A673 (cell line): Measurements from ENCODE around the gene ORC1. TPM values are rescaled to one million over a fixed set of nuclear protein-coding genes. Genes with fewer than 3 reads are reported as not detected.

Experiments
- BruUV-seq: library from RNA; stranded (reverse); fragments of 400-500 nt; replicated peaks from 2 replicates; lab custom pipeline; 2021; lab: Mats Ljungman, UMichigan
- CTCF ChIA-PET: fragments of 300-600 bp; sonication (Branson Sonifier 250); formaldehyde crosslinking; loops from one replicate; lab custom pipeline; 2022; ENCODE audit warnings: antibody characterized with exemption; lab: Charles Lee
- POLR2A ChIA-PET: fragments of 300-600 bp; sonication (Branson Sonifier 250); formaldehyde crosslinking; loops from one replicate; lab custom pipeline; 2022; ENCODE audit warnings: antibody characterized with exemption; ENCODE audit not compliant: low non-redundant PET; lab: Charles Lee
- DNase-seq: peaks from one replicate; pipeline ENCODE4 v3.0.0-alpha.2; 2015; ENCODE audit warnings: low spot score
- H3K27ac ChIP-seq: fragments of 200-600 bp; sonication (generic); 2 replicates; pipeline ENCODE4 v1.5.1; 2016; ENCODE audit warnings: mixed run types, low read depth, mild to moderate bottlenecking, mixed read lengths, antibody characterized with exemption, low read length; ENCODE audit not compliant: poor library complexity, severe bottlenecking
- H3K27me3 ChIP-seq: fragments of 200-600 bp; sonication (generic); replicated peaks from 2 replicates; pipeline ENCODE4 v1.6.1; 2017; ENCODE audit warnings: mixed run types, low read depth, mild to moderate bottlenecking, mixed read lengths, antibody characterized with exemption, low read length; ENCODE audit not compliant: insufficient read depth, poor library complexity
- H3K36me3 ChIP-seq: fragments of 200-600 bp; sonication (generic); 2 replicates; pipeline ENCODE4 v1.6.1; 2016; ENCODE audit warnings: mixed run types, mild to moderate bottlenecking, mixed read lengths, antibody characterized with exemption, low read length; ENCODE audit not compliant: insufficient read depth, poor library complexity, severe bottlenecking
- H3K4me1 ChIP-seq: fragments of 200-600 bp; sonication (generic); 2 replicates; pipeline ENCODE4 v1.6.1; 2017; ENCODE audit warnings: mixed run types, mild to moderate bottlenecking, mixed read lengths, antibody characterized with exemption, low read length; ENCODE audit not compliant: insufficient read depth, poor library complexity, severe bottlenecking
- H3K4me3 ChIP-seq: fragments of 200-600 bp; sonication (generic); 2 replicates; pipeline ENCODE4 v1.5.1; 2016; ENCODE audit warnings: low read depth, mixed run types, mild to moderate bottlenecking, mixed read lengths, low read length; ENCODE audit not compliant: poor library complexity, severe bottlenecking
- H3K9me3 ChIP-seq: fragments of 200-600 bp; sonication (generic); 2 replicates; pipeline ENCODE4 v1.6.1; 2016; ENCODE audit warnings: mixed run types, low read depth, mild to moderate bottlenecking, mixed read lengths, antibody characterized with exemption, low read length; ENCODE audit not compliant: poor library complexity, severe bottlenecking
- EZH2 ChIP-seq: fragments of 200-600 bp; sonication (generic); IDR thresholded peaks from 2 replicates; pipeline ENCODE4 v1.6.1; 2017; ENCODE audit warnings: borderline replicate concordance, low read depth, mild to moderate bottlenecking, mixed read lengths, antibody characterized with exemption, low read length; ENCODE audit not compliant: poor library complexity, severe bottlenecking
- intact Hi-C: fragments of 100-400 bp; cut with micrococcal nuclease; formaldehyde crosslinking; loops from one replicate; pipeline ENCODE4 v1.10.0; 2022; ENCODE audit not compliant: unreplicated experiment
- total RNA-seq: library from RNA; stranded (reverse); gene quantifications from 2 replicates; pipeline ENCODE4 v1.2.3, GENCODE V29; 2021
- TF ChIP-seq, protein P1 (sequence below): fragments of 300-800, 200-600 bp; sonication (generic); conservative IDR thresholded peaks from 2 replicates; pipeline ENCODE4 v1.5.1; 2017; ENCODE audit warnings: low read depth, mild to moderate bottlenecking, antibody characterized with exemption, low read length, moderate library complexity, mixed read lengths

Gene ORC1
- total RNA-seq, 1 experiment from 2014 or later = 54.0 TPM

DNA sequence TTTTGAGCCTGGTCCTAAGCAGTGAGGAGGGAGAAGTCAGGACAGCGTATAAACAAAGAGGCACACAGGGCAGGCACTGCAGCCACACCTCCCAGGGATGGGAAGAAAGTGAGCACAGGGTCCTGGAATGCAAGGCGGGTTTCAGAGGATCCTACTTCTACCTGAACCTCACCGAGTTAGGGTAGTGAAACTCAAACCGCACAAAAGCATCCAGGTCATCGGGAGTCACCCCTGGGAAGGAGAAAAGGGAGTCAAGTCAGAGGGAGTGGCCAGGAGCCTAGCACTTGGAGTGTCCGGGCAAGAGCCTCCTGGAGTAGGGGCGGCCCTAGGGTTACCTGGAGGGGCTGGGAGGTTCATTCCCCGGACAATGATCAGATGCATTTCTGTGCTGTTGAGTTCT lies 48.8 kb downstream of the ORC1 start:
- intact Hi-C loops = no loop called here
- ChIA-PET CTCF (no interaction called here), POLR2A (no interaction called here)
- Histone ChIP-seq H3K4me1 (no peaks in the 10 kb centered on the region), H3K27ac (no peak overlapping the region), H3K9me3 (no peaks in the 10 kb centered on the region), H3K36me3 (peaks cover 78% of the 10 kb centered on the region), H3K4me3 (no peak overlapping the region), H3K27me3 (no peaks in the 10 kb centered on the region)
- TF ChIP-seq, protein P1, sequence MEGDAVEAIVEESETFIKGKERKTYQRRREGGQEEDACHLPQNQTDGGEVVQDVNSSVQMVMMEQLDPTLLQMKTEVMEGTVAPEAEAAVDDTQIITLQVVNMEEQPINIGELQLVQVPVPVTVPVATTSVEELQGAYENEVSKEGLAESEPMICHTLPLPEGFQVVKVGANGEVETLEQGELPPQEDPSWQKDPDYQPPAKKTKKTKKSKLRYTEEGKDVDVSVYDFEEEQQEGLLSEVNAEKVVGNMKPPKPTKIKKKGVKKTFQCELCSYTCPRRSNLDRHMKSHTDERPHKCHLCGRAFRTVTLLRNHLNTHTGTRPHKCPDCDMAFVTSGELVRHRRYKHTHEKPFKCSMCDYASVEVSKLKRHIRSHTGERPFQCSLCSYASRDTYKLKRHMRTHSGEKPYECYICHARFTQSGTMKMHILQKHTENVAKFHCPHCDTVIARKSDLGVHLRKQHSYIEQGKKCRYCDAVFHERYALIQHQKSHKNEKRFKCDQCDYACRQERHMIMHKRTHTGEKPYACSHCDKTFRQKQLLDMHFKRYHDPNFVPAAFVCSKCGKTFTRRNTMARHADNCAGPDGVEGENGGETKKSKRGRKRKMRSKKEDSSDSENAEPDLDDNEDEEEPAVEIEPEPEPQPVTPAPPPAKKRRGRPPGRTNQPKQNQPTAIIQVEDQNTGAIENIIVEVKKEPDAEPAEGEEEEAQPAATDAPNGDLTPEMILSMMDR = no peak
- TF ChIP-seq EZH2 = no peak
- BruUV-seq = no TSS peak
- no peak for DNase-seq

DNA sequence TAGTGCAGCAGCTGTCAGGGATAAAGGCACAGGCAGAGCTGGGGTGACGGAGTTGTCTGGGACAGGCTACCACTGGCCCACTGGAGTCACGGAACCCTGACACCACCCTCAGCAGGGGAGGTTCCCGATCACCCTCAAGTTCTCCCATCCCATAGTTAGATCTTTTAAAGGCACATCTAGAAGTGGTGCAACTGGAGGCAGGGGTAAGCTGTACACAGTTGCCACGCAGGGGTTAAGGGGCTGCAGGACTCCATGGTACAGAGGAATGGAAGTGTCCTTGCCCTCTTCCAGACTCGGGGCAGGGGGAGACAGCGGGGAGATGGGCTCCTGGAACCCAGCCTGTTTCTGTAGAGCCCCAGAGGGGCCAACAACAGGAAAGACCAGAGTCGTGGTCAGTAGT lies 51.5 kb downstream of the ORC1 start:
- BruUV-seq = TSS peak; percentile 27
- ChIA-PET CTCF (no interaction called here), POLR2A (no interaction called here)
- Histone ChIP-seq H3K9me3 (no peaks in the 10 kb centered on the region), H3K4me3 (no peak overlapping the region), H3K4me1 (no peaks in the 10 kb centered on the region), H3K36me3 (peaks cover 51% of the 10 kb centered on the region), H3K27me3 (no peaks in the 10 kb centered on the region), H3K27ac (no peak overlapping the region)
- no peak for DNase-seq
- TF ChIP-seq EZH2 = no peak
- TF ChIP-seq, protein P1 = no peak
- intact Hi-C loops = no loop called here

- BruUV-seq = no TSS peak
- POLR2A ChIA-PET = interaction anchor here (0.6 kb wide), 1 partner anchor 1125 kb away, joined by 6 read pairs; no protein-coding TSS in a partner anchor
Measured at GRCh38 chr1:52348704-52349300, 55.4 kb downstream of the ORC1 start.

More at GRCh38 chr1:52348704-52349300, 55.4 kb downstream of the ORC1 start:
- no peaks in the 10 kb centered on the region for H3K4me1 ChIP-seq
- no peak overlapping the region for H3K27ac ChIP-seq
- no peaks in the 10 kb centered on the region for H3K27me3 ChIP-seq
- CTCF ChIA-PET = interaction anchor here (0.6 kb wide), 2 partner anchors 77 to 350 kb away, joined by 3 read pairs; no protein-coding TSS in a partner anchor
- H3K4me3 ChIP-seq = no peak overlapping the region
- H3K9me3 ChIP-seq = no peaks in the 10 kb centered on the region
- DNase-seq = peak; percentile 46
- TF ChIP-seq EZH2 = no peak
- TF ChIP-seq, protein P1 = peak; percentile 47
- intact Hi-C loops = loop anchor here (5.0 kb wide), 1 partner anchor 222 kb away; no protein-coding TSS in a partner anchor
- H3K36me3 ChIP-seq = peaks cover 19% of the 10 kb centered on the region
